Activated CD4-positive, CD25-positive, alpha-beta regulatory T cell treated with anti-CD3 and anti-CD28 coated beads, Interleukin-2, amount 50 U/mL, for 72 hours (primary cell): ENCODE results near the gene OR2Y1.
"Not testable (repeated sequence)": the region's sequence is repeated elsewhere in the genome, so short reads cannot be mapped to it uniquely, and the experiment has no call there.

ENCODE experiments used
- DNase-seq: peaks from one replicate; pipeline ENCODE4 v3.0.0; 2021

The OR2Y1 gene

GRCh38 chr5:180739958-180740357 is at the start of gene OR2Y1:
TSS of gene OR2Y1 (minus strand) at chr5:180740058. CDS start at chr5:180740058, 0 bp downstream.
- DNase-seq: no peak

GRCh38 chr5:180788651-180789410 is 49.0 kb upstream of the OR2Y1 start:
- DNase-seq: not testable (repeated sequence)

- no peak for DNase-seq
Measured at GRCh38 chr5:180787711-180788431, 48.0 kb upstream of the OR2Y1 start.

GRCh38 chr5:180786531-180787398 is 46.9 kb upstream of the OR2Y1 start:
- no peak for DNase-seq

- no peak for DNase-seq
Measured at GRCh38 chr5:180785794-180786221, 46.0 kb upstream of the OR2Y1 start.

GRCh38 chr5:180785121-180785781 is 45.4 kb upstream of the OR2Y1 start:
- DNase-seq: no peak

GRCh38 chr5:180784497-180785097 is 44.7 kb upstream of the OR2Y1 start:
- no peak for DNase-seq

- no peak for DNase-seq
Measured at GRCh38 chr5:180783340-180784052, 43.6 kb upstream of the OR2Y1 start.

GRCh38 chr5:180782748-180783147 is 42.9 kb upstream of the OR2Y1 start:
- no peak for DNase-seq

- not testable (repeated sequence) for DNase-seq
Measured at GRCh38 chr5:180781900-180782326, 42.1 kb upstream of the OR2Y1 start.

- DNase-seq: no peak
Measured at GRCh38 chr5:180779985-180780610, 40.2 kb upstream of the OR2Y1 start.

GRCh38 chr5:180777475-180777874 is 37.6 kb upstream of the OR2Y1 start:
- no peak for DNase-seq

GRCh38 chr5:180776376-180776775 is 36.5 kb upstream of the OR2Y1 start:
- no peak for DNase-seq

GRCh38 chr5:180775624-180776023 is 35.8 kb upstream of the OR2Y1 start:
- DNase-seq: no peak

GRCh38 chr5:180771839-180772238 is 32.0 kb upstream of the OR2Y1 start:
- DNase-seq: no peak

- no peak for DNase-seq
Measured at GRCh38 chr5:180769821-180770220, 30.0 kb upstream of the OR2Y1 start.

GRCh38 chr5:180755601-180756000 is 15.7 kb upstream of the OR2Y1 start:
- no peak for DNase-seq

GRCh38 chr5:180744253-180744652 is 4.4 kb upstream of the OR2Y1 start:
- DNase-seq: no peak

- no peak for DNase-seq
Measured at GRCh38 chr5:180742727-180743126, 2.9 kb upstream of the OR2Y1 start.

GRCh38 chr5:180740953-180741352 is 1.1 kb upstream of the OR2Y1 start:
- DNase-seq: not testable (repeated sequence)

- no peak for DNase-seq
Measured at GRCh38 chr5:180739271-180739670, 587 bp downstream of the OR2Y1 start.
